ENCODE results near the gene PRDX1.
"Not testable (repeated sequence)": the region's sequence is repeated elsewhere in the genome, so short reads cannot be mapped to it uniquely, and the experiment has no call there.

PRDX1 gene

DNA sequence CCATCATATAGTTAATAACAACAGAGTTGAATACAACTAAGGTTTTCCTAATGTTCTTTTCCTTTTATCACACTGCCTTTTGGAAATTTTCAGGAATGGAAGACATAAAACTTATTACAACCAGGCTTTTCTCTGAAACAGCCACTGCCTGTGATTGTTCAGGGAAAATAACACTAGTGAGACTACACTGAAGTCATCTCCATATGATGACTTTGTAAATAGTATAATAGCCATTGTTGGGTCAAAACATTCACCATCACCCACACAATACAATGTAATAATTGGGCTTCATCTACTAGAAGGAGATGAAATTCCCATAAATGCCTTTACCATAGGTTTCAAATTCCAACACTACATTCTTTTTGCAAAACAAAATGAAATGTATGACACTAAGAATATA is 35.7 kb downstream of the PRDX1 start:
- DNase-seq (ENCODE audit: low spot score): no peak

GRCh38 chr1:45479039-45479748 is 42.5 kb downstream of the PRDX1 start:
- DNase-seq (ENCODE audit: low spot score): no peak

More for the DNA sequence above, 35.7 kb downstream of the PRDX1 start:
- TF ChIP-seq CTCF (IDR thresholded peaks at IDR 0.05; ENCODE audit: extremely low read depth, missing control alignments): no peak

DNA sequence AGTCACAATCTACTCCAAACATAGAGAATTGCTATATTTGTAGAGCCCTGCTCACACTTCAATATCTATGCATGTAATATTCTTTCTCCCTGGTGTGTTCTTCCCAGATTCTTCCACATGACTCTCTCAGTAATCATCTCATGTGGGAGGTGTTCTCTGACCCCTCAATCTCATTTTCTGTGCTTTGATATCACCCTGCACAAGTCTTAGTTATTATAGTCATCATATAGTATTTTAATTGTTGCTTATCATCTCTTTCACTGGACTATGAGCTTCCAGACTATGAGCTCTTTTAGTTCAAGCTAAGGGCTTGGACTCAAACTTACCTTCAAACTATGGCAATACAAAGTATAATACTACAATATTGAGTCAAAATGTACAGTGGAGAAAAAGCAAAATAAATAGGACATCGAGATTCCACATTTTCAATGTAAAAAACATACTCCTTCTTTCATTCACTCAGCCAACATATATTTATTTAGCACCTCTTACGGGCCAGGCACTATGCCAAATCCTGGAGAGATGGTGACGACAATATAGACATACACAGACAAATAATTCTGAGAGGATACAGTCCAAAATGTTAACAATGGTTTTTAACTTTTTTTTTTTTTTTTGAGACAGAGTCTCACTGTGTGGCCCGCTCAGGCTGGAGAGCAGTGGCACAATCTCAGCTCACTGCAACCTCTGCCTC is 43.4 kb downstream of the PRDX1 start:
- TF ChIP-seq CTCF (IDR thresholded peaks at IDR 0.05; ENCODE audit: extremely low read depth, missing control alignments): no peak
- no peak for DNase-seq (ENCODE audit: low spot score)

More at GRCh38 chr1:45479039-45479748, 42.5 kb downstream of the PRDX1 start:
- no peak for TF ChIP-seq CTCF (IDR thresholded peaks at IDR 0.05; ENCODE audit: extremely low read depth, missing control alignments)

- no peak for TF ChIP-seq CTCF (IDR thresholded peaks at IDR 0.05; ENCODE audit: extremely low read depth, missing control alignments)
- no peak for DNase-seq (ENCODE audit: low spot score)
These were observed 44.0 kb downstream of the PRDX1 start for GRCh38 chr1:45477646-45478045.

DNA sequence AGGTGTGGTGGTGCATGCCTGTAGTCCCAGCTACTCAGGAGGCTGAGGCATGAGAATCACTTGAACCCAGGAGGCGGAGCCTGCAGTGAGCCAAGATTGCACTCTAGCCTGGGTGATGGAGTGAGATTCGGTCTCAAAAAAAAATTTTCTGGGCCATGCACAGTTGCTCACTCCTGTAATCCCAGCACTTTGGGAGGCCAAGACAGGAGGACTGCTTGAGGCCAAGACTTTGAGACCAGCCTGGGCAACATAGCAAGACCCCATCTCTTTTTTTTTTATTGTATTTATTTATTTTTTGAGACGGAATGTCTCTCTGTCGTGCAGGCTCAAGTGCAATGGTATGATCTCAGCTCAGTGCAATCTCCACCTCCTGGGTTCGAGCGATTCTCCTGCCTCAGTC is 47.5 kb downstream of the PRDX1 start:
- not testable (repeated sequence) for DNase-seq (ENCODE audit: low spot score)

GRCh38 chr1:45473302-45473701 is 48.4 kb downstream of the PRDX1 start:
- no peak for TF ChIP-seq CTCF (IDR thresholded peaks at IDR 0.05; ENCODE audit: extremely low read depth, missing control alignments)
- peak; percentile 42 for DNase-seq (ENCODE audit: low spot score)

- no peak for TF ChIP-seq CTCF (IDR thresholded peaks at IDR 0.05; ENCODE audit: extremely low read depth, missing control alignments)
- DNase-seq (ENCODE audit: low spot score): no peak
These were observed 51.3 kb downstream of the PRDX1 start for GRCh38 chr1:45470306-45470798.

GRCh38 chr1:45467353-45467752 is 54.3 kb downstream of the PRDX1 start:
- not testable (repeated sequence) for DNase-seq (ENCODE audit: low spot score)
